CD4-positive, alpha-beta T cell treated with Interleukin-6 at 100 ng/mL for 8 hours (primary cell): ENCODE measurements around the gene CNPY3.

Source experiments
- DNase-seq: peaks from one replicate; pipeline ENCODE4 v3.0.0-alpha.2; 2020; ENCODE audit warnings: mixed read lengths, low spot score

The CNPY3 gene

GRCh38 chr6:42960243-42961019 lies 31.2 kb downstream of the CNPY3 start, which contains the start of gene GNMT:
Gene GNMT, plus strand, starts transcription at chr6:42960754. Its CDS starts 14 bp downstream, at chr6:42960768.
- peak; percentile 14 for DNase-seq

- no peak for DNase-seq
Observed at GRCh38 chr6:42961020-42961470, 31.8 kb downstream of the CNPY3 start.

- no peak for DNase-seq
Observed at GRCh38 chr6:42962096-42962495, 32.8 kb downstream of the CNPY3 start.

- DNase-seq: no peak
Observed at GRCh38 chr6:42962502-42963178, 33.4 kb downstream of the CNPY3 start.

GRCh38 chr6:42963179-42963854 lies 34.0 kb downstream of the CNPY3 start:
- no peak for DNase-seq

- DNase-seq: peak; percentile 18
Observed at GRCh38 chr6:42963855-42964605, 34.8 kb downstream of the CNPY3 start.

GRCh38 chr6:42966571-42966970 lies 37.3 kb downstream of the CNPY3 start:
- DNase-seq: no peak

GRCh38 chr6:42967228-42967627 lies 37.9 kb downstream of the CNPY3 start:
- no peak for DNase-seq

- DNase-seq: no peak
Observed at GRCh38 chr6:42968126-42968701, 38.9 kb downstream of the CNPY3 start.

GRCh38 chr6:42968783-42969182 lies 39.5 kb downstream of the CNPY3 start:
- no peak for DNase-seq

- no peak for DNase-seq
Observed at GRCh38 chr6:42969431-42969830, 40.2 kb downstream of the CNPY3 start.

- DNase-seq: no peak
Observed at GRCh38 chr6:42969934-42970333, 40.7 kb downstream of the CNPY3 start.

GRCh38 chr6:42970871-42971612 lies 41.8 kb downstream of the CNPY3 start:
- no peak for DNase-seq

GRCh38 chr6:42971746-42972327 lies 42.6 kb downstream of the CNPY3 start:
- no peak for DNase-seq

- no peak for DNase-seq
Observed at GRCh38 chr6:42973926-42974325, 44.6 kb downstream of the CNPY3 start.

GRCh38 chr6:42974919-42975505 lies 45.7 kb downstream of the CNPY3 start:
- no peak for DNase-seq

GRCh38 chr6:42978487-42978838 lies 49.2 kb downstream of the CNPY3 start:
- DNase-seq: no peak

GRCh38 chr6:42978839-42979522 lies 49.7 kb downstream of the CNPY3 start, which contains the start of gene PEX6:
Gene PEX6, minus strand, starts transcription at chr6:42979181. Its CDS starts 31 bp downstream, at chr6:42979150.
- DNase-seq: peak; percentile 93

GRCh38 chr6:42979523-42980177 lies 50.4 kb downstream of the CNPY3 start:
- DNase-seq: peak; percentile 7
